GM23248 (cell line): Measurements from ENCODE around the gene GAS7. TPM values are rescaled to one million over a fixed set of nuclear protein-coding genes. Genes with fewer than 3 reads are reported as not detected.

Experiments
- DNase-seq: peaks from one replicate; pipeline ENCODE4 v3.0.0-alpha.2; 2015
- H2AFZ ChIP-seq: fragments of 200-600 bp; sonication (generic); 2 replicates; pipeline ENCODE4 v1.6.1; 2016; ENCODE audit warnings: antibody characterized with exemption
- H3F3A ChIP-seq: fragments of 200-600 bp; sonication (generic); 2 replicates; pipeline ENCODE4 v1.6.1; 2016; ENCODE audit warnings: mild to moderate bottlenecking, antibody characterized with exemption, mixed run types; ENCODE audit not compliant: insufficient read depth
- H3K27ac ChIP-seq: fragments of 200-600 bp; sonication (generic); 2 replicates; pipeline ENCODE4 v1.5.1; 2016; ENCODE audit warnings: mild to moderate bottlenecking
- H3K27me3 ChIP-seq: fragments of 200-600 bp; sonication (generic); replicated peaks from 2 replicates; pipeline ENCODE4 v1.6.1; 2016; ENCODE audit warnings: mild to moderate bottlenecking; ENCODE audit not compliant: insufficient read depth
- H3K36me3 ChIP-seq: fragments of 200-600 bp; sonication (generic); 2 replicates; pipeline ENCODE4 v1.6.1; 2016; ENCODE audit warnings: low read depth, mild to moderate bottlenecking
- H3K4me1 ChIP-seq: fragments of 200-600 bp; sonication (generic); 2 replicates; pipeline ENCODE4 v1.6.1; 2016; ENCODE audit warnings: mild to moderate bottlenecking; ENCODE audit not compliant: insufficient read depth
- H3K4me2 ChIP-seq: fragments of 200-600 bp; sonication (generic); one replicate; pipeline ENCODE4 v1.6.1; 2016; ENCODE audit warnings: mild to moderate bottlenecking; ENCODE audit not compliant: unreplicated experiment
- H3K4me3 ChIP-seq: fragments of 200-600 bp; sonication (generic); 2 replicates; pipeline ENCODE4 v1.5.1; 2016; ENCODE audit warnings: mild to moderate bottlenecking
- H3K79me2 ChIP-seq: fragments of 200-600 bp; sonication (generic); 2 replicates; pipeline ENCODE4 v1.6.1; 2016; ENCODE audit warnings: mild to moderate bottlenecking; ENCODE audit not compliant: insufficient read depth
- H3K9ac ChIP-seq: fragments of 200-600 bp; sonication (generic); 2 replicates; pipeline ENCODE4 v1.6.1; 2016; ENCODE audit warnings: mild to moderate bottlenecking
- H3K9me2 ChIP-seq: fragments of 200-600 bp; sonication (generic); 2 replicates; pipeline ENCODE4 v1.6.1; 2016; ENCODE audit warnings: mixed run types, mild to moderate bottlenecking, moderate library complexity; ENCODE audit not compliant: insufficient read depth
- H3K9me3 ChIP-seq: fragments of 200-600 bp; sonication (generic); one replicate; pipeline ENCODE4 v1.6.1; 2017; ENCODE audit warnings: low read depth
- H4K20me1 ChIP-seq: fragments of 200-600 bp; sonication (generic); 2 replicates; pipeline ENCODE4 v1.6.0; 2016; ENCODE audit not compliant: insufficient read depth
- EZH2 ChIP-seq: fragments of 200-600 bp; sonication (generic); IDR thresholded peaks from 2 replicates; pipeline ENCODE4 v1.6.1; 2018; ENCODE audit warnings: antibody characterized with exemption, mild to moderate bottlenecking; ENCODE audit not compliant: insufficient read depth, poor library complexity, severe bottlenecking
- EZH2phosphoT487 ChIP-seq: fragments of 200-600 bp; sonication (generic); IDR thresholded peaks from 2 replicates; pipeline ENCODE4 v1.6.1; 2018; ENCODE audit warnings: antibody characterized with exemption, moderate library complexity, mild to moderate bottlenecking, low read depth; ENCODE audit not compliant: insufficient read depth
- WGBS, 2 experiments: methylation state at CpG; one replicate each; pipeline ENCODE4 v1.1.6; 2015 to 2017; ENCODE audit warnings: low lambda C conversion rate in 2 of 2, low coverage in 1 of 2; ENCODE audit errors: missing lambda C conversion rate in 2 of 2; 5-methylcytosine and 5-hydroxymethylcytosine counted together
- in situ Hi-C: fragments of 300-500 bp; cut with MboI; formaldehyde crosslinking; loops from 2 replicates; pipeline ENCODE4 v1.15.0; 2020
- polyA plus RNA-seq: library from polyadenylated mRNA; unstranded; fragments of >200 nt; fragmentation: Nextera tagmentation; extraction: Ambion mirVana; gene quantifications from 2 replicates; pipeline ENCODE4 v1.2.1, GENCODE V29; 2016
- total RNA-seq: library from RNA; depleted of rRNA; stranded (reverse); fragments of >200 nt; shearing (Covaris generic); gene quantifications from 2 replicates; pipeline ENCODE4 v1.2.3, GENCODE V29; 2014

The GAS7 gene
- total and polyA plus RNA-seq, 2 experiments from 2014 or later: 6.7 to 13.4 TPM

DNA sequence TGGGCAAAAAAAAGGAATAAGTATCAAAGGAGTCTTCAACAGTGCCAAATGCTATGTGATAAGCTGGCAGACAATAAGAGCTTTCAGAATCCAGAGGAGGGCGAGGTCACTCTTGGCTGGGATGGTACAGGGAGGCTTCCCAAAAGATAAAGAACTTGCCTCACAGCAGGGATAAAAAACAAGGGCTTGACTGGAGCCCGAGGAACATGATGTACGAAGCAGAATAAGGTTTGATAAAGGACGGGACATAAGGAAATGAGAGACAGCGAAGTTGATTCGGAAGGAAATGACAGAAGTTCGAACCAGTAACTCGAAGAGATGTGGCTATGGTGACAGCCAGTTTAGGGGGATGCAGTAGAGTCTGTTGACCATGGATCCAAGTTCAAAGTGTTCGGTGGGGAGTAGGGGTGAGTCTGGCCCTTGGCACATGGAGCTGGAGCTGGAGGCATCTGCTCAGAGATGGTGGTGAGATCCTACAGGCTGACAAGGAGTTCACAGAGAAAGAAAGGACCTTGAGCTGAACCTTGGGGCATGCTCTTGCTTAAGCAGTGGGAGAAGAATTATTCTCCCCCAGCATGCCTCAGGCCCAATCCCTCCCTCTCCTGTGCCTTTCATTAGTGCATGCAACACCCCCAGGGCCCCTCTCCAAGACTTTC is 155.7 kb downstream of the GAS7 start:
- in situ Hi-C loops: no loop called here
- no peaks in the 10 kb centered on the region for H3K9me3 ChIP-seq
- TF ChIP-seq EZH2phosphoT487 (no peak), EZH2 (no peak)
- peaks cover 5% of the 10 kb centered on the region; the same call in 1 of the 2 replicates for H3K4me1 ChIP-seq
- no peaks in the 10 kb centered on the region for H4K20me1 ChIP-seq
- no peaks in the 10 kb centered on the region for H3K79me2 ChIP-seq
- no peaks in the 10 kb centered on the region for H3K36me3 ChIP-seq
- H3K27ac ChIP-seq: no peak overlapping the region
- no peak overlapping the region for H3K9ac ChIP-seq
- no peak overlapping the region for H2AFZ ChIP-seq
- no peaks in the 10 kb centered on the region for H3K9me2 ChIP-seq
- H3F3A ChIP-seq: no peaks in the 10 kb centered on the region
- no peak overlapping the region for H3K4me3 ChIP-seq
- DNase-seq: no peak
- 75 to 78% methylated on average over 9 of the region's 9 CpGs for WGBS, 2 experiments
- no peak overlapping the region for H3K4me2 ChIP-seq
- no peaks in the 10 kb centered on the region for H3K27me3 ChIP-seq

DNA sequence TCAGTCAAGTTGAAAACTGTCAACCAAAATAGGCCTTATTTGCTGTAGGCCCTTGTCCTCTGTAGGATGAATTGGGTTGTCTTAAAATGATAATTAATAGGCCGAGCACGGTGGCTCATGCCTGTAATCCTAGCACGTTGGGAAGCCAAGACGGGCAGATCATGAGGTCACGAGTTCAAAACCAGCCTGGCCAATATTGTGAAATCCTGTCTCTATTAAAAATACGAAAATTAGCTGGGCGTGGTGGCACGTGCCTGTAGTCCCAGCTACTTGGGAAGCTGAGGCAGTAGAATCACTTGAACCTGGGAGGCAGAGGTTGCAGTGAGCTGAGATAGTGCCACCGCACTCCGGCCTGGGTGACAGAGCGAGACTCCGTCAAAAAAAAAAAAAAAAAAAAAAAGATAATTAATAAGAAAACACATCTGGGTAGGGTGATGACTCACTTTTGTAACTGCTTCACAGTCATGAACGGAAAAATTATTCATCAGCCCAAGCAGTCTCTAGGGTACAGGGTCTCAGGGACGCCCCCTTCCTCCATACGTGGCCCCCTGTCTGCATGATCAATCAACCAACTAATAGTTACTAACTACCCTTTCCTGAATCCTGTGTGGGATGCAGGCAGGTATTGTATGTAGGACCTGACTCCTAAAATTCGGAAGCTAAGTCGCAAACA is 156.4 kb downstream of the GAS7 start:
- no peaks in the 10 kb centered on the region for H3K9me2 ChIP-seq
- no peak overlapping the region for H3K9ac ChIP-seq
- no peak overlapping the region for H3K4me3 ChIP-seq
- TF ChIP-seq EZH2 (no peak), EZH2phosphoT487 (no peak)
- H3K27me3 ChIP-seq: no peaks in the 10 kb centered on the region
- 27% methylated on average over 16 to 17 of the region's 17 CpGs for WGBS, 2 experiments
- no peaks in the 10 kb centered on the region for H3K9me3 ChIP-seq
- peak; percentile 71 for DNase-seq
- H3K4me1 ChIP-seq: peaks cover 5% of the 10 kb centered on the region; the same call in 1 of the 2 replicates
- H2AFZ ChIP-seq: no peak overlapping the region
- no peaks in the 10 kb centered on the region for H3F3A ChIP-seq
- no peak overlapping the region for H3K27ac ChIP-seq
- H3K79me2 ChIP-seq: no peaks in the 10 kb centered on the region
- H3K36me3 ChIP-seq: no peaks in the 10 kb centered on the region
- in situ Hi-C loops: no loop called here
- H4K20me1 ChIP-seq: no peaks in the 10 kb centered on the region
- H3K4me2 ChIP-seq: no peak overlapping the region

DNA sequence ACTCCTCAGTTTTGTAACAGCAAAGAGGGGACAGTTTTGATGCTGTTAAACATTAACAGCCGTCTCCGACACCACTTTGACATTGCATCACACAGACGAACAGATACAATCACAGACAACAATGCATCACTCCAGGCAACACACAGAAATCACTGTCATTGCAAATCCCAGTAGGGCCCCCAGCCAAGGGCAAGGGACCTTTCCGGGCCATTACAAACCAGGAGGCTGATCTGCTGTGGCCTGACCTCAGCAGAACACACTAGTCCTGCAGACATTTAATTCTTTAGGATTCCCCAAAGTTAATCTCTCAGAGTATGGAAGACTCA is 157.2 kb downstream of the GAS7 start:
- no peak for TF ChIP-seq EZH2
- no peak for TF ChIP-seq EZH2phosphoT487
- WGBS, 2 experiments: 46 to 50% methylated on average over 4 of the region's 4 CpGs
- Histone ChIP-seq H3K4me1 (peaks cover 5% of the 10 kb centered on the region; the same call in 1 of the 2 replicates), H3F3A (no peaks in the 10 kb centered on the region), H3K79me2 (no peaks in the 10 kb centered on the region), H3K4me2 (no peak overlapping the region), H2AFZ (no peak overlapping the region), H3K27ac (no peak overlapping the region), H3K27me3 (no peaks in the 10 kb centered on the region), H3K9me3 (no peaks in the 10 kb centered on the region), H3K9ac (no peak overlapping the region), H4K20me1 (no peaks in the 10 kb centered on the region), H3K9me2 (no peaks in the 10 kb centered on the region), H3K4me3 (no peak overlapping the region), H3K36me3 (no peaks in the 10 kb centered on the region)
- in situ Hi-C loops: no loop called here
- no peak for DNase-seq

DNA sequence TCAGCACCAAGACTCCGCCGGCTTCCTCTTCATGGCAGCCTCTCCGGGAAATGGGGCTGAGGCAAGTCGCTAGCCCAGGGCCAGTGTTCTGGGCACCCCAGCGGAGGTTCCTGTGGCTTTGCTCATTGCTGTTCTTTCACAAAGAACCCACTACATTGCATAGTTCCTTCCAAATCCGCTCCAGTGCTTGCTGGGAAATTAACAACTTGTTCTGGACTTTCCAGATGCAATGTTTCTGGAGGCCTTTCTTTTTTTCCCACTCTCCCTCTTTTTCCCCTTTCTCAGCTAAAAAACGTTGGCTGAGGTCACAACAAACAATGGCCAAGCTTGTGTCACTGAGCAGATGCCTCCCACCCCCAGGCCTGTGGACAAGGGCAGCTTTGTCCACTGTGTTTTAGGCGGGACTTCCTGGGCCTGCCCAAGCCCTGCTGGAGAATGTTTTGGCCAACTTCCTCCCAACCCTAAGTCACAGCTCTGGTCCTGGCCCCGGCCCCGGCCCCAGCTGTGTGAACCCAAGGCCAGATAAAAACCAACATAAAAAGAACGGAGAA is 161.8 kb downstream of the GAS7 start:
- TF ChIP-seq EZH2phosphoT487 (no peak), EZH2 (no peak)
- peak overlapping the region; percentile 64 for H2AFZ ChIP-seq
- no peaks in the 10 kb centered on the region for H3K27me3 ChIP-seq
- in situ Hi-C loops: no loop called here
- H3K27ac ChIP-seq: no peak overlapping the region
- peaks cover 10% of the 10 kb centered on the region for H3K4me1 ChIP-seq
- H3K4me2 ChIP-seq: no peak overlapping the region
- DNase-seq: peak; percentile 40
- H3K9ac ChIP-seq: no peak overlapping the region
- 35% methylated on average over 11 of the region's 11 CpGs for WGBS, 2 experiments
- no peak overlapping the region for H3K4me3 ChIP-seq
- H3K9me3 ChIP-seq: no peaks in the 10 kb centered on the region
- no peaks in the 10 kb centered on the region for H4K20me1 ChIP-seq
- 0 out of 2 replicates have a peak, but pooled peaks cover 7% of the 10 kb centered on the region for H3F3A ChIP-seq
- H3K36me3 ChIP-seq: no peaks in the 10 kb centered on the region
- H3K79me2 ChIP-seq: no peaks in the 10 kb centered on the region
- H3K9me2 ChIP-seq: no peaks in the 10 kb centered on the region
